Transverse colon (tissue), 4 donors: ENCODE data around the gene OTUB1.

Experiments used
- CTCF ChIP-seq, 5 experiments: fragments of 200-600 bp in 3 of 5; fragments of 450-650 bp in 2 of 5; sonication (generic) in 3 of 5; IDR thresholded peaks; 1 replicate in 2 of 5; 2 replicates in 3 of 5; pipeline ENCODE4 v1.5.1; 2016 to 2017; ENCODE audit warnings: antibody characterized with exemption in 5 of 5, inconsistent platforms in 3 of 5, mild to moderate bottlenecking in 2 of 5, moderate library complexity in 1 of 5
- EP300 ChIP-seq: sonication (generic); formaldehyde crosslinking; IDR thresholded peaks from one replicate; pipeline ENCODE4 v1.6.1; 2017; ENCODE audit warnings: antibody characterized with exemption, low read depth
- POLR2A ChIP-seq: fragments of 450-650 bp; IDR thresholded peaks from one replicate; pipeline ENCODE4 v1.6.1; 2016; ENCODE audit warnings: antibody characterized with exemption, mild to moderate bottlenecking, moderate library complexity
- POLR2AphosphoS5 ChIP-seq, 3 donors: sonication (generic); formaldehyde crosslinking; IDR thresholded peaks; one replicate each; pipeline ENCODE4 v1.6.1; 2016; ENCODE audit warnings: antibody characterized with exemption in 3 of 3

DNA sequence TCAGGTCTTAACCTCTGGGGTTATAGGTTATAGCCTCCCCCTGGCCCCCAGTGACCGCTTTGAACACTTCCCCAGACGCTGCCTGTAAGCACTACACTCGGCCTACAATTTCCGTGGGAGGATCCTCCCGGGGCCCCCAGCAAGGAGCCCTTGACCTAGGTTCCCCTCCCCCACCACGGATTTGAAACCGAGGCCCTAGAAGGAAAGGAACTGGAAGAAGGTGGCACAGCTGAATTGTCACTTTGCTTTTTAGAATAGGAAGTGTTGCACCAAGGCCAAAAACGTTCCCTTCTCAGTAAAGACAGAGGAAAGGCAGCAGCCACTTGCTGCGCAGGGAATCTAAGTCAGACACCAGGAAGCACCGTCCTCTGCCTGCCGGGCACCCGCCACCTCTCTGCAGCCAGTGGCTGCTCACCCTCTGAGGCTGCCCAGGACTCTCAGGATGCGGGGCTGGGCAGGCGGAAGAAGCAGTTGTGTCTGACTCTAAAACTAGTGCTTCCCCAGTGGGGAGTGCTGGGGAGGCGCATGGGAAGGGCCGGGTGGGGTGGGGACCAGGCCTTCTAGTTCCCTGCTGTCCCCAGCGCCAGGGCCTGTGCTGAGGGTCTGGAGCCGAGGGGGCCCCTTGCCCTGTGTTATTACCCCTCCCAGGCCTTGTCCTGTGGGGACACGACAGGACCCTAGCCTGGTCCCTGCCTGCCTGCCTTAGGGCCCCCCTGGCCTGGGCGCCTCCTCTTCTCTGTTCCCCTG, 41.6 kb downstream of the OTUB1 start:
- TF ChIP-seq CTCF (IDR thresholded peaks at IDR 0.05) (no peak), POLR2A (no peak), EP300 (no peak), POLR2AphosphoS5 (IDR thresholded peaks at IDR 0.05) (no peak)
